Ovary (tissue), 9 donors: ENCODE results near the gene GASK1A. TPM values are rescaled to one million over a fixed set of nuclear protein-coding genes. Genes with fewer than 3 reads are reported as not detected.
"Not testable (repeated sequence)": the region's sequence is repeated elsewhere in the genome, so short reads cannot be mapped to it uniquely, and the experiment has no call there.

Experiments used
- DNase-seq, 5 donors: peaks; one replicate each; pipeline ENCODE4 v3.0.0-alpha.2; 2019 to 2020
- H3K27ac ChIP-seq, 2 donors: fragments of 200-600 bp; one replicate each; pipeline versions ENCODE4 v1.5.1 to v1.8.0; 2019 to 2022
- H3K27me3 ChIP-seq: fragments of 200-600 bp; one replicate; pipeline ENCODE4 v1.8.0; 2022
- H3K36me3 ChIP-seq: fragments of 200-600 bp; sonication (generic); one replicate; pipeline ENCODE4 v1.5.1; 2019
- H3K4me1 ChIP-seq: one replicate; pipeline ENCODE4 v1.8.1; 2013; ENCODE audit warnings: mild to moderate bottlenecking, moderate library complexity; ENCODE audit not compliant: insufficient read depth
- H3K4me3 ChIP-seq: fragments of 200-600 bp; sonication (generic); one replicate; pipeline ENCODE4 v1.5.1; 2017
- H3K9me3 ChIP-seq, 2 donors: fragments of 200-600 bp in 1 of 2; sonication (generic) in 1 of 2; one replicate each; pipeline versions ENCODE4 v1.5.1 to v1.8.1; 2013 to 2019; ENCODE audit warnings: mild to moderate bottlenecking in 1 of 2, moderate library complexity in 1 of 2
- EP300 ChIP-seq: sonication (generic); formaldehyde crosslinking; IDR thresholded peaks from one replicate; pipeline ENCODE4 v1.6.1; 2017; ENCODE audit warnings: antibody characterized with exemption
- POLR2A ChIP-seq: fragments of 450-650 bp; IDR thresholded peaks from one replicate; pipeline ENCODE4 v1.6.1; 2017; ENCODE audit warnings: antibody characterized with exemption, mild to moderate bottlenecking, moderate library complexity
- WGBS, 3 donors: extraction: QIAGEN DNeasy Blood & Tissue Kit in 1 of 3; methylation state at CpG; one replicate each; pipeline versions ENCODE4 v1.1.5 to v1.1.7; 2013 to 2017; 5-methylcytosine and 5-hydroxymethylcytosine counted together
- intact Hi-C, 4 donors: fragments of 100-400 bp; cut with DNase I; formaldehyde crosslinking; loops; one replicate each; pipeline versions ENCODE4 v1.11.0 to v1.15.1; 2022 to 2023
- polyA plus RNA-seq, 2 donors: library from polyadenylated mRNA; stranded (reverse); fragments of 200-250 nt in 1 of 2; fragments of 350-450 nt in 1 of 2; fragmentation: Illumina TruSeq in 1 of 2; extraction: RNeasy Lipid Tissue Mini Kit (QIAGEN cat#74804) in 1 of 2; gene quantifications; one replicate each; pipeline ENCODE4 v1.2.3, GENCODE V29; 2013 to 2014
- total RNA-seq, 7 donors: library from RNA; depleted of rRNA in 2 of 7; stranded (reverse); fragments of >200 nt in 2 of 7; fragmentation: NEBNext Ultra II Directional in 3 of 7; extraction: Animal tissue kit (Norgen Biotek cat#: 25700) in 3 of 7; gene quantifications; one replicate each; pipeline versions ENCODE4 v1.1.0 to v1.2.4, GENCODE V29; 2016 to 2023
- TF ChIP-seq, protein P1 (sequence below), 3 donors: fragments of 450-650 bp in 2 of 3; fragments of 200-600 bp in 1 of 3; IDR thresholded peaks; one replicate each; pipeline versions ENCODE4 v1.5.1 to v1.8.0; 2016 to 2022; ENCODE audit warnings: antibody characterized with exemption in 3 of 3, mild to moderate bottlenecking in 1 of 3
- donor health status: DM: no; HTN: no; CAD: no; lungs with moderate emphysema.
- donor health status: DM: no; HTN: no; CAD: no.
- donor health status: Bipolar disorder and iron deficiency.
- donor health status: DM: yes; HTN: yes; CAD: no.
- donor health status: DM: no; HTN: no; CAD: no.
- donor health status: DM: yes; HTN: yes; CAD: no.

The GASK1A gene
- total and polyA plus RNA-seq, 9 donors = 5.4 to 41.3 (median 19.4) TPM

- Histone ChIP-seq H3K9me3 (no peaks in the 10 kb centered on the region), H3K4me1 (no peaks in the 10 kb centered on the region), H3K27me3 (no peaks in the 10 kb centered on the region), H3K27ac (no peak overlapping the region), H3K4me3 (no peak overlapping the region), H3K36me3 (no peaks in the 10 kb centered on the region)
- intact Hi-C loops = no loop called here
- 61 to 63% (median 63%) methylated on average over 7 to 8 of the region's 8 CpGs for WGBS, 3 donors
- TF ChIP-seq, protein P1, sequence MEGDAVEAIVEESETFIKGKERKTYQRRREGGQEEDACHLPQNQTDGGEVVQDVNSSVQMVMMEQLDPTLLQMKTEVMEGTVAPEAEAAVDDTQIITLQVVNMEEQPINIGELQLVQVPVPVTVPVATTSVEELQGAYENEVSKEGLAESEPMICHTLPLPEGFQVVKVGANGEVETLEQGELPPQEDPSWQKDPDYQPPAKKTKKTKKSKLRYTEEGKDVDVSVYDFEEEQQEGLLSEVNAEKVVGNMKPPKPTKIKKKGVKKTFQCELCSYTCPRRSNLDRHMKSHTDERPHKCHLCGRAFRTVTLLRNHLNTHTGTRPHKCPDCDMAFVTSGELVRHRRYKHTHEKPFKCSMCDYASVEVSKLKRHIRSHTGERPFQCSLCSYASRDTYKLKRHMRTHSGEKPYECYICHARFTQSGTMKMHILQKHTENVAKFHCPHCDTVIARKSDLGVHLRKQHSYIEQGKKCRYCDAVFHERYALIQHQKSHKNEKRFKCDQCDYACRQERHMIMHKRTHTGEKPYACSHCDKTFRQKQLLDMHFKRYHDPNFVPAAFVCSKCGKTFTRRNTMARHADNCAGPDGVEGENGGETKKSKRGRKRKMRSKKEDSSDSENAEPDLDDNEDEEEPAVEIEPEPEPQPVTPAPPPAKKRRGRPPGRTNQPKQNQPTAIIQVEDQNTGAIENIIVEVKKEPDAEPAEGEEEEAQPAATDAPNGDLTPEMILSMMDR (IDR thresholded peaks at IDR 0.05) = no peak
- TF ChIP-seq EP300 (no peak), POLR2A (no peak)
- no peak for DNase-seq
Observed at GRCh38 chr3:43062564-43063040, 83.5 kb downstream of the GASK1A start.

DNA sequence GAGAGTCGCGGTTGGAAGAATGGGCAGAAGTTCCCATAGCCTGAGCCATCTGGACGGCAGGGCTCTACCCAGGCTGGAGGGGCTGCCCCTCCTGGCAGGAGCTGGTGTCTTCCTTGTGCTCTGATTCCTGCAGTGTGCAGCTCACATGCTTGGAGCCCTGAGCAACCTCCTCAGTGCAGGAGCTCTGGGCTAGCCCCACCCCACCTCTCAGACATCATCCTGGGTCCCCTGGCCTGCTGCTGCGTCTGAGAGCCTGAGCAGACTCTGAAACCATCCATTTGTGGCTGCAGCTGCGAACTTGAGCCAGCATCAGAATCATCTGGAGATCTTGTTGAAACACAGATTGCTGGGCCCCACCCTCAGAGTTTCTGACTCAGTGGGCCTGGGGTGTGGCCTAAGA is 84.0 kb downstream of the GASK1A start:
- TF ChIP-seq, protein P1 (IDR thresholded peaks at IDR 0.05) = no peak
- TF ChIP-seq EP300 = no peak
- no peak for TF ChIP-seq POLR2A
- H3K36me3 ChIP-seq = no peaks in the 10 kb centered on the region
- no peak for DNase-seq
- H3K9me3 ChIP-seq = no peaks in the 10 kb centered on the region
- H3K27me3 ChIP-seq = no peaks in the 10 kb centered on the region
- 76 to 97% (median 83%) methylated on average over 1 to 5 of the region's 5 CpGs for WGBS, 3 donors
- H3K4me1 ChIP-seq = no peaks in the 10 kb centered on the region
- H3K4me3 ChIP-seq = no peak overlapping the region
- intact Hi-C loops = no loop called here
- H3K27ac ChIP-seq = no peak overlapping the region

GRCh38 chr3:43070670-43071069 is 91.6 kb downstream of the GASK1A start:
- intact Hi-C loops, H3K27me3 ChIP-seq, H3K27ac ChIP-seq, H3K9me3 ChIP-seq, DNase-seq, H3K4me1 ChIP-seq, H3K36me3 ChIP-seq, H3K4me3 ChIP-seq: not testable (repeated sequence)
- WGBS, 3 donors = 93 to 96% (median 95%) methylated on average over 4 to 5 of the region's 5 CpGs

DNA sequence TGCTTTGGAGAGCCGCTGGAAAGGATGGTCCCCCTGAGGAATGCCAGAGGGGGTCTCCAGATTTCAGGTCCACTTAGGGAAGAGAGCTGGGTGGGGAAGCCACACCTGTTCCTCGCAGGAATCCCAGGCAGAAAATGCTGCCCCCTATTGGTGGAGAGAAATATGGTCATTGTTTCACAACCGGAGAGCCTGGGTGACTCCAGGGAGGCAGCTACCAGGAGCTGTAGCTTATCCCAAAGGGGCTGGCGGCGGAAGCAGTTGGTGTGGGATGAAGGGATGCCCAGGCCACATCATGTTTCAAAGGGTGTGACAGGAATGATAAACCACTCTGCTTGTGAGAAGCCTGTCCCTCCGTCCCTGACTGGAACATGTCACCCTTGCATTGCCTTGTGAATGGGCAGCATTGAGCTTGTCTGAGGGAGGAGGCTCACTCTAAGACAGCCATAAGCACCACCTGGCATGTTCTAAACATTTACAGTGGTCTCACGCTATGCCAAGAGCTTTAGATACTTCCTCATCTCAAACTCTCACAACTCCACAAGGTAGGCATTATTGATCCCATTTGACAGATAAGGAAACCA is 92.3 kb downstream of the GASK1A start:
- WGBS, 3 donors = 61 to 69% (median 62%) methylated on average over 7 of the region's 7 CpGs
- H3K36me3 ChIP-seq = no peaks in the 10 kb centered on the region
- H3K4me1 ChIP-seq = peaks cover 5% of the 10 kb centered on the region
- H3K27ac ChIP-seq = no peak overlapping the region
- TF ChIP-seq, protein P1 (IDR thresholded peaks at IDR 0.05) = no peak
- TF ChIP-seq EP300 (no peak), POLR2A (no peak)
- H3K27me3 ChIP-seq = no peaks in the 10 kb centered on the region
- H3K4me3 ChIP-seq = no peak overlapping the region
- intact Hi-C loops = no loop called here
- H3K9me3 ChIP-seq = no peaks in the 10 kb centered on the region
- no peak for DNase-seq

GRCh38 chr3:43072361-43072760 is 93.2 kb downstream of the GASK1A start:
- H3K4me3 ChIP-seq = no peak overlapping the region
- intact Hi-C loops = no loop called here
- TF ChIP-seq POLR2A = no peak
- TF ChIP-seq, protein P1 (IDR thresholded peaks at IDR 0.05) = no peak
- TF ChIP-seq EP300 = no peak
- WGBS, 3 donors = 85 to 96% (median 90%) methylated on average over 4 of the region's 4 CpGs
- no peaks in the 10 kb centered on the region for H3K27me3 ChIP-seq
- DNase-seq = no peak
- H3K9me3 ChIP-seq = no peaks in the 10 kb centered on the region
- no peaks in the 10 kb centered on the region for H3K36me3 ChIP-seq
- peaks cover 5% of the 10 kb centered on the region for H3K4me1 ChIP-seq
- H3K27ac ChIP-seq = no peak overlapping the region
